ENCODE measurements around the gene RPH3AL. TPM values are rescaled to one million over a fixed set of nuclear protein-coding genes. Genes with fewer than 3 reads are reported as not detected.
"Not testable (repeated sequence)": the region's sequence is repeated elsewhere in the genome, so short reads cannot be mapped to it uniquely, and the experiment has no call there.

The RPH3AL gene
- total and polyA plus RNA-seq, 8 donors, result 8.9 to 57.1 (median 11.0) TPM

GRCh38 chr17:247767-248166 is 104.8 kb downstream of the RPH3AL start:
- no peak overlapping the region for H3K27ac ChIP-seq
- H3K4me3 ChIP-seq, result no peak overlapping the region
- intact Hi-C loops (cut with DNase I), result no loop called here
- peak; percentile 53 for ATAC-seq
- no peak for TF ChIP-seq CTCF (IDR thresholded peaks at IDR 0.05)
- no peaks in the 10 kb centered on the region for H3K9me3 ChIP-seq
- peaks cover 0 to 10% of the 10 kb centered on the region in 2 donors for H3K36me3 ChIP-seq
- peak in 2 of 4 donors; percentile 29 to 67 for DNase-seq
- H3K4me1 ChIP-seq, result peaks cover 0 to 10% of the 10 kb centered on the region in 2 donors
- no peaks in the 10 kb centered on the region for H3K27me3 ChIP-seq

GRCh38 chr17:246851-247421 is 105.7 kb downstream of the RPH3AL start:
- no peak overlapping the region for H3K4me3 ChIP-seq
- peaks cover 0 to 9% of the 10 kb centered on the region in 2 donors for H3K36me3 ChIP-seq
- H3K27ac ChIP-seq, result no peak overlapping the region
- ATAC-seq, result no peak
- TF ChIP-seq CTCF (IDR thresholded peaks at IDR 0.05), result no peak
- peak in 2 of 4 donors; percentile 21 to 40 for DNase-seq
- H3K4me1 ChIP-seq, result peaks cover 0 to 10% of the 10 kb centered on the region in 2 donors
- no peaks in the 10 kb centered on the region for H3K27me3 ChIP-seq
- no peaks in the 10 kb centered on the region for H3K9me3 ChIP-seq
- intact Hi-C loops (cut with DNase I), result no loop called here

GRCh38 chr17:246226-246625 is 106.4 kb downstream of the RPH3AL start:
- Histone ChIP-seq H3K27me3 (no peaks in the 10 kb centered on the region), H3K27ac (no peak overlapping the region), H3K36me3 (peaks cover 0 to 9% of the 10 kb centered on the region in 2 donors), H3K9me3 (no peaks in the 10 kb centered on the region), H3K4me3 (no peak overlapping the region), H3K4me1 (peaks cover 0 to 10% of the 10 kb centered on the region in 2 donors)
- intact Hi-C loops (cut with DNase I), result no loop called here
- no peak for TF ChIP-seq CTCF (IDR thresholded peaks at IDR 0.05)
- ATAC-seq, result no peak
- DNase-seq, result peak in 2 of 4 donors; percentile 13 to 20

GRCh38 chr17:245611-246010 is 107.0 kb downstream of the RPH3AL start:
- peaks cover 0 to 9% of the 10 kb centered on the region in 2 donors for H3K36me3 ChIP-seq
- H3K27me3 ChIP-seq, result no peaks in the 10 kb centered on the region
- H3K9me3 ChIP-seq, result no peaks in the 10 kb centered on the region
- no peak overlapping the region for H3K4me3 ChIP-seq
- intact Hi-C loops (cut with DNase I), result no loop called here
- H3K4me1 ChIP-seq, result peaks cover 0 to 10% of the 10 kb centered on the region in 2 donors
- DNase-seq (peak in 2 of 4 donors; percentile 20 to 47), ATAC-seq (no peak)
- no peak overlapping the region for H3K27ac ChIP-seq
- TF ChIP-seq CTCF (IDR thresholded peaks at IDR 0.05), result no peak

GRCh38 chr17:245020-245419 is 107.6 kb downstream of the RPH3AL start:
- Histone ChIP-seq H3K27me3 (no peaks in the 10 kb centered on the region), H3K36me3 (peaks cover 0 to 9% of the 10 kb centered on the region in 2 donors), H3K4me3 (no peak overlapping the region), H3K9me3 (no peaks in the 10 kb centered on the region), H3K27ac (no peak overlapping the region), H3K4me1 (peaks cover 0 to 10% of the 10 kb centered on the region in 2 donors)
- intact Hi-C loops (cut with DNase I), result no loop called here
- ATAC-seq (no peak), DNase-seq (peak in 1 of 4 donors; percentile 12)
- no peak for TF ChIP-seq CTCF (IDR thresholded peaks at IDR 0.05)

GRCh38 chr17:243924-244323 is 108.7 kb downstream of the RPH3AL start:
- H3K9me3 ChIP-seq; H3K36me3 ChIP-seq; H3K4me3 ChIP-seq; intact Hi-C loops (cut with DNase I); ATAC-seq; H3K27ac ChIP-seq; H3K27me3 ChIP-seq; DNase-seq: not testable (repeated sequence)
- H3K4me1 ChIP-seq, result peaks cover 0 to 10% of the 10 kb centered on the region in 2 donors

Data from left lung (tissue), 10 donors.